Cortex of kidney (tissue), 1 donor: ENCODE measurements around the gene FBXL17.

Source experiments
- DNase-seq: peaks from one replicate; lab custom pipeline; 2025; lab: John Stamatoyannopoulos, UW

The FBXL17 gene

DNA sequence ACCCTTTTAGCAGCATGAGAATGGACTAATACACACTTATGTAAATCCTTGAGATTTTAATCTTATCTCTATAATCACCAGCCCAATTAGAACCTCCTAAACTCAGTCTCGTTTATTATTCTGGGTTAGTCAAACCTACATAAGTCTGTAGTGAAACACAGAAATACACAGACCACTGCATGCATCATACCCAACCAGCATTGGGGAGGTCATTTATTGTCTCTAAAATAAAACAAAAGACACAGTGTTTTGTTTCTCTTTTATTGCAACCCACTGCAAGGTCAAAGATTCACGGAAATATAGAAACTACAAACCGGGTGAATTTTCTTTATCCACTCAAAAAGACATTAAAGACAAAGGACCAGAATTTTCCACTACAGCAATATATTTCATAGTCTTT is 523.1 kb downstream of the FBXL17 start:
- DNase-seq = no peak

DNA sequence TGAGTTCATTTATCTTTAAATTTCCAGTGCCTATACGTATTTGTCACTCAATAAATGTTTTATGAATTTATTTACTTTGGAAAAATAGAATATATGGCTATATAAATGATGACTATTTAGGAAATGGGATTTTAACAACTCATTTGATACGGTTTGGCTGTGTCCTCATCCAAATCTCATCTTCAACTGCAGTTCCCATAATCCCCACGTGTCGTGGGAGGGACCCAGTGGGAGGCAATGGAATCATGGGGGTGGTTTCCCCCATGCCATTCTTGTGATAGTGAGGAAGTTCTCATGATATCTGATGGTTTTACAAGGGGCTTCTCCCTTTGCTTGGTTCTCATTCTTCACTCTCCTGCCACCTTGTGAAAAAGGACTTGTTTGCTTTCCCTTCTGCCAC is 523.6 kb downstream of the FBXL17 start:
- DNase-seq = no peak

DNA sequence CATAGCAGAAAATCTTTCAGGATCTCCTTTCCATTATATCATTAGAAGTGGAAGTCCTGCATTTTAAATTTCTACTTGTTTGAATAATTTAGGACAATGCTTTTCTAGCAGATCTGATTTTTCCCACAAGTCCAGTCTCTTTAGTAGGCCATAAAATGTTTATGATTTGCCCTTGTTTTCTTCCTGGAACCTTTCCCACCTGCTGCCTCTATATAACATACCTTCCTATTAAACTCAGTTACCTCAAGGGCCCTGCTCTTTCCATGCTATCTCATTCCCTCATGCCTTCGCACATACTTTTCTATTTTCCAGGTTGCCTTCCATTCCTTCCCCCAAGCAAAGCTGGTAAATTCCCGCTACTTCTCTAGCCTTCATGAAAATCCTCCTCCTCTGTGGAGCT is 524.1 kb downstream of the FBXL17 start:
- no peak for DNase-seq

DNA sequence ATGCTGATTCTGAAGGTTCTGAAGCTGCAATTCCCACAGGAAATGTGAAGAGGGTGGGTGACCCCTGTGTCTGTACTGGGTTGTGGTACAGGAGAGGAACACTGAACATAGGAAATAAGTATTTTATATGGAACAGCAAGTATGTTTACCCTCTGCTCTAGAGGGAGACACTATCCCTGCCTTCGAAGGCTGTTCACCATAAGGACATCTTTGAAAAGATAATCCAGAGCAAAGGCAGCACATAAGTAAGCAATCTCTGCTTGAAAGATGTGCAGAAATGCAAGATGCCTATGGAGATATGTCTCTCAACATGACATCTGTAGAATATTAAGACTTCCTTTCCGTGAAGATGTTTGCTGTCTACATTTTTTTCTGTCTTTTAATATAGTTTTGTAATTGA is 526.7 kb downstream of the FBXL17 start:
- DNase-seq = no peak

DNA sequence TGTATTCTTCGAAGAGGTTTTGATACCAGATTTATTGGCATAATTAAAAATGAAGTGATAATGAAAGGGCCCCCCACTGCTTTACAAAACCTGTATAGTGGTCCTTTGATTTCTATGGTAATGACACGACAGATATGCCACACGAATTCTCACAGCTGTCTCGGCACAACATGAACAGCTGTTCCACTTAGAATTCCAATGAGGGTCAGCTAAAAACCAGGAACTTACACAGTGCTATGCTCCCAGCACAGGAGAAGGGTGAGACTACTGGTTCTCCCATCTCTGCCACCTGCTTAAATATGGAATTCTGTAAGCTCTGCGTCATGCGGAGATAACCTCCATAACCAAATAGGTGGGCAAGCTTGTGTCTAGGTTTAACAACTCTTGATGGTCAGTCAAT is 528.2 kb downstream of the FBXL17 start:
- no peak for DNase-seq

DNA sequence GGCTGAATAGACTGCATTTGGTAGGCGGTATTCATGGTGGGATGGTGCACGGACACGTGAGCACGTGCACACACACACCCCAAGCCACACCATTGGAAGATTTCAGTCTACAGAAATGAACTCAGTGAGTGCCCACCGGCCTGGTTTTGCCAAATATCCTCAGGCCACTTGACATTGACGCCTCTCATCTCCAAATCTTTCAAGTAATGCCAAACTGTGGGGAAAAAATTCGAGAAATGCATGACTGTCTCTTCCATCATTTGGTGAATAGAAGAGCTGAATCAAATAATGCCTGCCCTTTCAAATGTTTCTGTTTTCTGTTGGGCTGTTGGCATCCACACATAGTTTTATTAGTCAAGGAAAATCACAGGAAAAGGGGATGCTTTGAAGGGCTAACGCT is 528.9 kb downstream of the FBXL17 start:
- DNase-seq = no peak

DNA sequence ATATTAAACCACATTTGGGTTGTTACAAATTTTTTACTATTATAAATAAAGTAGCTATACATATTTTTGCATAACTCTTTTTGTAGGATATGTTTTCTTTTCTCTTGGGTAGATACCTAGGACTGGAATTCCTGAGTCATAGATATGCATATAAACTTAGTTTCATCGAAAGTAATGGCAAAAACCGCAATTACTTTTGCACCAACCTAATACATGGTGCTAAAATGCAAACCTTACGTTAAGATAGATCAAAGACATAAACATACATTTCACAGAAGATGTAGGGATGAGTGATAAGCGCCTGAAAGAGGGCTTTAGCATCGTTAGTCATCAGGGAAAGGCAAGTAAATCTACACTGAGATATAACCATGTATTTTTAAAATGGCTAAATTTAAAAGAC is 532.8 kb downstream of the FBXL17 start:
- no peak for DNase-seq

DNA sequence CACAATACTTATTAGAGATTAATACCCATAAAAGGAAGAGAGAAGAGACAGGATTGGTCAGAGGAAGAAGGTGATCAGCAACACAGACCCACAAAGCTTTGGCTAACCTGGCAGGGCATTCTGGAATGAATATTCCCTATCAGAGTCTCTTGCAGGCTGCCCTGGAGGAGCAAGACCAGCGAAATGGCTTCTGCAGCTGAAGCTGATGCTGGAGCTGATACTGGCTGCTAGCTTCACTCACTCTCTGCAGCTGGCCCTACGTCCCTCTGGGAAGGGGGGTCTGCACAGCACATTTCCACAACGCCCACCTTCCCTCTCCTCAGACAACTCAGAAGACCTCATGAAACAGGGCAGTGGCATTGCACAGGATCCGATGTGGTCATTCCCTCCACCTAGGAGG is 541.3 kb downstream of the FBXL17 start:
- no peak for DNase-seq

DNA sequence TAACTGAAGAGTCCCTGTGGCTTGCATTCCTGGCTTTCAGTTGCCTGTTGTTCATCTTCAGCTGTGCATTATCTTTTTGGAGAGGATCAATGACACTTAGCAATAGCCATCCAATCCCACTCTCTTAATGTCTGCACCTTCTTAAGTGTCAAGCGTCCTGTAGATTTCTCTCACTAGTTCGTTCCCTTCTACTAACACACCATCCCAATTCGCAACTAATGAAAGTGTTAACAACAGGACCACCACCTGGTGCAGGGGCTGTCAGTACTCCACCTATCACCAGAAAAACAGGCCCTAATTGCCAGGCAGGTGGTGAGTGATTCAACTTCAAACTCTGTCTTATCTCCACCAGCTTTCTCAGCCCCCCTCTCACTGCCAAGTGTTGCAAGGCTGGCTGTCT is 541.7 kb downstream of the FBXL17 start:
- no peak for DNase-seq

DNA sequence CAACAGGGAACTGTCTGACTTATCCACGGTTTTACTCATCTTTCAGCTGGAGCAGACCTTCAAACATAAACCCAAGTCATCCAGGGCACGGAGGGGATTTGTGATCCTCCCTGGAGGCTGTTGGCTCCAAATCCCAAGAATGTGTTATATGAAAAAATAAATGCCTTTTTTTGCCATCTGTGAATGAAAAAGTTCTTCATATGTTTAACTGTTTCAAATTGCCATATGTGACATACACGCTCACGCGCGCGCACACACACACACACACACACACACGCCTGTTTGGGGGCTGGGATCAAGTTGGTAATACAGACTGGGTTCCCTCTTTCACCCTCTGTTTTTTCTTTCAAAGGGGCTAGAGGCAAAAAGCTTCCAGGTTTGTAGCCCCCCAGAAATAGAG is 546.8 kb downstream of the FBXL17 start:
- DNase-seq = no peak

DNA sequence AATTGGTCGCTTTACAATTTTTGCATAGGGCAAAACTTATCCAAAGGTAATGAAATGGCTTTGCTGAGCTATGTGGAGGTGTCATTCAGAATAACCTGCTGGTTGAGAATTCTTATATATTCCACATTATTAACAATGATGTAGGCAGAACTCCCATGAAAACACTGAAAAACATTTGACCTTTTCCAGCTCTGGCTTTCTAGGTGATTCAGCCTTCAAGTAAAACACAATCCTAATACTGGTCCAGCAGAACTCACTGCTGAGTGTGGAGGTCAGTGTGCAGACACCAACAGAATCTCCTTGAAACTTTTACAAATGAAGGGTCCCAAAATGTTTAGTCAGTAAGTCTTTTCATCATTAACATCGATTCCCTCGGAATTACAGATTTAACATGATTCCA is 549.2 kb downstream of the FBXL17 start:
- DNase-seq = no peak

DNA sequence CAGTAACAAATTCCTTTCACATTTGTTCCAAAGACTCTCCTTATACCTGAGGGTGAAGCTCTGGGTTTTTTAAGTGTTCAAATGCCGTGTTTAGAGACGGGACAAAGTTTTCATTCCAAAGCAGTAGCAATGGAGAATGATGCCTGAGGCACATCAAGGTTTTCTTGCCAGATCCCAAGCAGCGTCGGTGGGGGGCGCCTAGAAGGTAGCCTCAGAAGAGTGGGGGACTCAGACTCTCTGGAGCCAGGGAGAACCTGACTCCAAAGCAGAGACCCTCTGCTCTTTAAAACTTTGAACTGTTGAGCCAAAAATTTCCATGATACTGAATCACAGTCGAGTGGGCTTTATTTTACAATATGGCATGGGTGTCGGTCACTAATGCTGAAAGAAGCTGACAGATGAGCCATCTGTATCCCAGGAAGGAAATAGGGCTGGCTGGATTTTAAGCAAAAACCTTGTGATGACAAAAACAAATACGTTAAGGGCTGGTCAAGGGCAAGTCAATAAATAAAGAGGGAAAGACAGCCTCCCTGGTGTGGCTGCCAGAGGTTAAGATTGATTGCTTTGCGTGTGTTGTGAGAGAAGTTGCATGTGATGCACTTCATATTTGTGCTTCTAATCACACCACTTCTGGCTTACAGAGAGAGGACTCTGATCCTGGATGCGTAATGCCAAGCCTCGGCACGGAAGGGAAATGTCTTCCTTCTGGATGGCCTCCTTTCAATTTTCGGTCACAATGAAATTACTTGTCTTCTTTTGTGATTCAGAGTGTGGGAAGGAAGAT is 550.1 kb downstream of the FBXL17 start:
- no peak for DNase-seq

DNA sequence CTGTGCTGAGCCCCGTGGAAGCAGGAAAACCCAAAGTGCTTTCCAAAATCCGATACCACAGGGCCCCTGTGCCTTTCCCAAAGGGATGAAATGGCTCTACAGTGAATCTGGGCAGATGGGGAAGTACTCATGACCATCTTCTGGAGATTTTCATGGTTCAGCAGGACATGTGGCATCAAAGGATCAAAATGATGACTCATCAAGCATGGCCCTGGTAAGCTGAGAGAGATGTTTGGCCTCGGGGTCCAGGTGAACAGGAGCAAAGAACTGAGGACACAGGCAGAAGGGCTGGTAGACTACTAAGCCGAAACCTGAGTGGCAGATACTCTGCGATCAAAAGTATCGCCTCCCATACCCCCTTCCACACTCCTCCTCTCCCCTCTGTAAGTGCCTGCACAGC is 551.1 kb downstream of the FBXL17 start:
- no peak for DNase-seq

DNA sequence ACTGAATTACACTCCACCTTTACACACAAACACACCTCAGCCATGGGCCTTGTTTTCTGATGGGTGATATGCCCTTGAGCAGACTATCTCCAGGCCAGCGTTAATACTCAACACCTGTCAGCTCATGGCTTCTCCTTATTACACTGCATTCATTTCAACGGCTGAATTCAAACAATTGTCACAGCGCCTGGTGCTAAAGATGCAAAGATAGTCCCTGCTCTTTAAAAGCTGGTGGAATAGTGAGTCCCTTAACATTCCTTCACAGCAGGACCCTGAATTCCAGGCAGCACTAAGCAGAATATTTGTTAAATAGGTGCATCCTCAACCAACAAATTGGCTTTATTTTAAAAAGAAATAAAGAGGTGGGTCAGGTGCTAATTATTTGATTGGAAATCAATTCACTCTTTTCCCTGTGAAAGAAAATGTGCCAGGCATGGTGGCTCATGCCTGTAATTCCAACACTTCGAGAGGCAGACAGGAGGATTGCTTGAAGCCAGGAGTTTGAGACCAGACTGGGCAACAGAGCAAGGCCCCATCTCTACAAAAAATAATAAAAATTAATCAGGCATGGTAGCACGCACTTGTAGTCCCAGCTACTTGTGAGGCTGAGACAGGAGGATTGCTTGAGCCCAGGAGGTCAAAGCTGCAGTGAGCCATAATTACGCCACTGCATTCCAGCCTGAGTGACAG is 555.4 kb downstream of the FBXL17 start:
- DNase-seq = no peak

DNA sequence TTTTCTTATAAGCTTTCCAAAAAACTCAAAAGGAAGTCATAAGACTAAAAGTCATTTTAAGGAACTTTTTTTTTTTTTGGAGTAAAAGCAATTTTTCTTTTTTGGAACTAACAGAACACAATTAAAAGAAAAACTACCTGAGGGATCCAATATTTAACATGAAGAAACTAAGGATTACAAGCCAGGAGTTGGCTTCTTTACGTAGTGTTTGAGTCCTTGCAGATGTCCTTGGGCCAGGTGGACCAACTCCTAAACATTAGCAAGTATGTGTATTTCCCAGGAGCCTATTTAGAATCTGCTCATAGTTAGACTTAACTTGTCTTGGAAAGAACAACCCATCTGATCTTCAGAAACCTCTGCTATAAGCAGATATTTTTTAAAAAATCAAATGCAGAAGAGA is 557.1 kb downstream of the FBXL17 start:
- DNase-seq = no peak

DNA sequence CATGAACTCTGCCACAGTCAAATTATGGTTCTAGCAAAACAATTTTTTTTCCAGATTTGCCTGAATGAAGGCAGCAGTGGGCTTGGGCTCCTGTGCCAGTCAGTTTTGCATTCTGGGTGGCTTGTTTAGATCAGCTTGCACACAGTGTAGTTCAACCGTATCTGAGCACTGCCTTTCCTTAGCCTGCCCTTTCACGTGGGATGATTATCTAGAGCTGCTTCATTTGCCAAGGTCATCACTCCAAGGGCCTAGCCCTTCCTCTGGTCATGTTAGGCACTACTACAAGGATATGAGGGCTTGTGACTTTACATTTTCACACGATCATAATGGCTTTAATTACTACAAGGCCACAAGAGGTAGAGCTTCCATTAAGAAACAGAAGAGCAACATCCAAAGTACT is 560.6 kb downstream of the FBXL17 start:
- DNase-seq = no peak

DNA sequence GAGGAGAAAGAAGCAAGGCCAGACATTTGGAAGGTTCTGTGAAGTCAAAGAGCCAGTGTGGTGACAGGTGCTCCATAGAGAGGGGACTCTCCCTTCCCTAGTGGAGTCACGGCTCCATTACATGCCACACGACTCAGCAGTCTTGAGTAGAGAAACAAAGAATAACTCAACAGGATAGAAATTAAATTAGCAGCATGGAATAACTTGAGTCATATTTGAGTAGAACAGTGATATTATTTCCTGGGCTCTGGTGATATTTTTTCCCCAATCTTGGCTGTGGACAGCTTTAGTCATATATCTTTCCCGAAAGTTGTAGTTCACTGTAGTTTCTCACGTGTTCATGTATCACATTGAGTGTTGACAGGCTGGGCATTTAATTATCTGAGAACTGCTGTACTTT is 561.5 kb downstream of the FBXL17 start:
- no peak for DNase-seq

DNA sequence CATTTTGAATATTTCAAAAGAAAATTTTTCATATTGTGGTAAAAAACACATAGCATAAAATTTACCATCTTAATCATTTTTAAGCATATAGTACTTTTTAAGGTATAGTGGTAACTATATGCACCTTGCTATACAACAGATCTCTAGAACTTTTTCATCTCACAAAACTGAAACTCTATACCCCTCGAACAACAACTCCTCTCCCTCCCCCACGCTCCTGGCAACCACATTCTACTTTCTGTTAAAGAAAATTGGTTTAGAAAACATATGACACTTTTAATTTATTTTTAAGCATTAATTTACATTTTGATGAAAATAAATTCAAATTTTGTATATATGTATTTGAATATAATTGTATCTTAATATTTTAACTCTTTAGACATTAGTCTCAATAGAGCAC is 563.9 kb downstream of the FBXL17 start:
- no peak for DNase-seq

DNA sequence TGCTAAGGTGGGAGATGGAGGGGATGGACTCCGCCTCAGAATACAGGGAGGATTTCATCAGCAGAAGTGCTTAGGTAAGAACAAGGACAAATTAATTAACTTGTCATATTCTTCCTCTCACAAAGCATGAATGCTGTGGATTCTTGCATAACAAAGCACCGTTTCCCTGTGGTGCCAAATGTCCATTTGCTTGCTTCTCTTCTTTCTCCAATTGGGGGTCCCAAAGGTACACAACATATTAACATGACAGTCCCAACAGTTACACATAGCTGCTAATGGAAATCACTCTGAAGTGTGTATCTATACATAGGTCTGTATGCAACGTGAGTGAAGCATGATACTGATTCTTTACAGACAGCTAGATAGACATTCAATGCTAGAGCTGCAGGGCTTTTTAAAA is 564.5 kb downstream of the FBXL17 start:
- no peak for DNase-seq

DNA sequence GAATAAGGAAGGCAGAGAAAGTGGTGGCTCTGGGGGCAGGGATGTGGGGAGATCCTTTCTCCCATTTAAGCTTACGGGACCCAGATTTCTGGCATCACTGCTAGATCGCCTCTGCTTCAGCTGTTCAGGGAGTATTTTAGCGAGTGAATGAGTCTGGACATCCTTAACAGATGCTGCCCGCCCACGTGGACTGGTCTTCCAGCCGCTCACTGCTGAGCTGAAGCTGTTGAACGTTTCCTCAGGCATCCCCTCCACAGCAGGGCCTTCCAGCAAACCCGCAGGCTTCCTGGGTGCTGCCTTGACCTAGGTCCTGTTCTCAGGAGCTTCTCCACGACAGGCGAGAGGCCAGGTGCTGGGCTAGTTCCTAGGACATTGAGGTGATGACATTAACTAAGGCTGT is 566.8 kb downstream of the FBXL17 start:
- no peak for DNase-seq

DNA sequence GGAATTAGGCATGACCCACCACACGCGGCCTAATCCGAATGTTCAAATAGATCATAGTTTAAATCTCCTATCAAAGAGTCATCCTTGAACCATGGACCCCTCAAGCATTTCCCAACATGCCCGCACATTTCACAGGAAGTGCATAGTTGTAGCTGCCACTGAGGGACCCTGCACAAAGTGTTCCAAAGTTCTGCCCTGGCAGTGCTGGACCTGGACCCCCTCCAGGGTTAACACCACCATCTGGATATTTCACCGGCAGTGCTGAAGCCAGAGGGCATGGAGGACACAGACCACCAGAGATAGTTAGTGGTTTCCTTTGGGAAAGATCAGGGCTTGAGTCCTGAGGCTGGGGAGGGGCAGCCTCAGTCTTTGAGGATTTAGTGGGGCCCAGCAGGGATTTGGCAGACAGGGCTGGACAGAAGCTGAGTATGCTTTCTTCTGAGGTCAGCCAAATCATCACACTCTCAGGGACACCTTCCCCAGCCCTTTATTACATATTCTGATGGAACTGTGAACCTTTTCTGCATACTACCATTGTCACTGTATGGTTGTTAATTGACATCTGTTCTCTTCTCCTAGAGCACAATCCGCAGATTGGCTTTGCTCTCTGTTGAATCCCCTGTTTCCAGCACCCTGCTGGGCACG is 567.6 kb downstream of the FBXL17 start:
- DNase-seq = no peak

DNA sequence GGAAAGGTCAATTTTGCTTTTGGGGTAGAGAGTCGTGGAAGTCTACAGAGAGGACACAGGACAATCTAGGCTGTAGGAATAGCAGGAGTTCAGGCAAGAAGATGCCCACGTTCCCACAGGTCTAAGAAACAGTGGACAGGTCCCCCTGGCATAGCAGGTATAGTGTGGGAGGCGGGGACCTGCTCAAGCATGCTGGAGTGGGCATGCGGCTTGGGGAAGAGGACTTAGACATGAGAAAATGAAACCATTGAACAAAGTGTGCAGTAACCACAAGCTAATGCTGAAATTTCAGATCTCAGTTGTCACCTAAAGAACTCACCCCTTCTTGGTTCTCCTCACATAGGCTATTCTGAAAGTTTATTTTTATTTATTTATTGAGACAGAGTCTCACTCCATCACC is 568.3 kb downstream of the FBXL17 start:
- DNase-seq = no peak

DNA sequence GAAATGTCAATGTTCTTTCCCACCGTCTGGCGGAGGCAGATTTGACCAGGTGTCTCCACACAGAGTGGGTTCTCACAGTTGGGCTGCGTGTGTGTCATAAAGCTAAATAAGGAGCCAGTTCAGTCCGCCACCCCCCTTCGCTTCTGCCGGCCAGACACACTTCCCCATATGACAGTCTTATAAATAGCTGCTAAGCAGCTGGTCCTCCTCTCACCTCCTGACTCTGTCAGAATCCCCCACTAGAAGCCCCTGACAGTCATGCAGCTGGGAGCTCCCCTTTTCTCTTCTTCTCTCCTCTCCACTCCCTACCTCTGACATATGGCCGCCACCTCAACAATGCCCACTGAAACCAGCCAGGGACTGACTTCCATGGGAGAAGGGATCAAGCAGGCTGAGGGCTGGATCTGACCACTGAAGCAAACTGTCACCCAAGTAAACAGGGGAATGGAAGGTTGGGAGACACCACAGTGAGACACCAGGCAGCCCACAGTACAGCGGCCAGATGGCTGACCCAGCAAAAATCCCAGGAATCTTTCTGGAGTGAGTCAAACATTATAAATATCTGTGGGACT is 569.2 kb downstream of the FBXL17 start:
- DNase-seq = no peak
